Measurements from ENCODE around the gene ALDOC.
A peak's percentile ranks its signal among the peaks of the same experiment; 100 is the strongest.

The ALDOC gene

DNA sequence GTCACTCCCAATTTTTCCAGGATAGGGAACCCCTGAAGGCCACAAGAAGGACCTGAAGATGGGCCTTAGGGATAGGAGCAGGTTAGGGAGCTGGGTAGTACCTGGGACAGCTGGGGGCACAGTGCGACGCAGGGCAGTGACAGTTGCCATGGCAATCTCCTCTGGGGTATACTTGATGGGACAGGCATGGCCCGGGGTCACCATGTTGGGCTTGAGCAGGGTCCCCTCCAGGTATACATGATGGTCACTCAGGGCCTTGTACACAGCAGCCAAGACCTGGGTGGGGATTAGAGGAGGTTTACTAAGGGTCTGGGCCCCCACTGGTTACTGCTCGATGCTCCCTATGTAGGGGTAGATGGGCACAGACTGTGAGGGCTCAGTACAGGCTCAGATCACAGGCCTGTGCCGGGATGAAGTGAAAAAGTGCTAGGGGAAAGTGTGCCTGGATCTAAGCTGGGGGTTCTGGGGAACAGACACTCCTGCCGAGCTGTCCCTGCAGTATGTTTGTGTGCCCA lies 2.7 kb downstream of the ALDOC start:
- Mint-ChIP-seq H3K4me3 (peak overlapping the region; percentile 4), H3K27ac (no peak overlapping the region), H3K4me1 (ENCODE audit: low read depth) (peaks cover 48% of the 10 kb centered on the region), H3K9me3 (ENCODE audit: low read depth) (no peaks in the 10 kb centered on the region), H3K36me3 (no peaks in the 10 kb centered on the region), H3K27me3 (no peaks in the 10 kb centered on the region)

DNA sequence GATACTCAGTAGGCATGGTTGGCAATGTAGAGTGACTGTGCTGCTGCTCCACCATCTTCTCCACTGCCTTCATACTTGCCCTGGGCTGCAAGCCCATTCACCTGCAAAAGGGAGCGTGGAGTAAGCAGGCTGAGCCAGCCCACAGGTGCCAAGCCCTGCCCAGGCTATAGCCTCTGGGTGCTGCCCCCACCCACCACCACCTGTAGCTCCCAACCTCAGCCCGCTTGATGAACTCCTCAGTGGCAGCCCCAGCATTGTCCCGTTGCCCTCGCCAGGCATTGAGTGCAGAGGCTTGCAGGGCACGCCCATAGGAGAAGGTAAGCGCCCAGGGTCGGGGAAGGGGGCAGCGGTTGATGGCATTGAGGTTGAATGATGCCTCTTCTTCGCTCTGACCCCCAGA lies 3.2 kb downstream of the ALDOC start:
- Mint-ChIP-seq H3K9me3 (ENCODE audit: low read depth) (no peaks in the 10 kb centered on the region), H3K36me3 (no peaks in the 10 kb centered on the region), H3K4me3 (no peak overlapping the region), H3K4me1 (ENCODE audit: low read depth) (peaks cover 49% of the 10 kb centered on the region), H3K27ac (no peak overlapping the region), H3K27me3 (no peaks in the 10 kb centered on the region)

DNA sequence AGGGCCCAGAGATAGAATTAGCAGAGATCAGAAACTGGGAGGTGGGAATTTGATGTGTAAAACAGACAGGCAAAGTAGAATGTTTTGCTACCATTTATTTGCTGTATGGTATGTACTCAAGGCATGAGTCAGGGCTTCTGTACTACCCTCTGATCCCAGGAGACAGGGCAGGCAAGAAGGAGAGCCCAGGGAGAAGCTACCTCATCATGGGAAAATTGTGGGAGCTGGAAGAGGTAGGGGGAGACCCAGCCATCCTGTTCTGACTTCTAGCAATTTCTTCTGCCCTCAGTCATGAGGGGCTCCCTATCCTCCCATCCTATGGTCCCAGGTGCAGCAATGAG lies 3.7 kb downstream of the ALDOC start:
- H3K27ac Mint-ChIP-seq: peak overlapping the region; percentile 76
- no peaks in the 10 kb centered on the region for H3K36me3 Mint-ChIP-seq
- H3K4me3 Mint-ChIP-seq: peak overlapping the region; percentile 96

DNA sequence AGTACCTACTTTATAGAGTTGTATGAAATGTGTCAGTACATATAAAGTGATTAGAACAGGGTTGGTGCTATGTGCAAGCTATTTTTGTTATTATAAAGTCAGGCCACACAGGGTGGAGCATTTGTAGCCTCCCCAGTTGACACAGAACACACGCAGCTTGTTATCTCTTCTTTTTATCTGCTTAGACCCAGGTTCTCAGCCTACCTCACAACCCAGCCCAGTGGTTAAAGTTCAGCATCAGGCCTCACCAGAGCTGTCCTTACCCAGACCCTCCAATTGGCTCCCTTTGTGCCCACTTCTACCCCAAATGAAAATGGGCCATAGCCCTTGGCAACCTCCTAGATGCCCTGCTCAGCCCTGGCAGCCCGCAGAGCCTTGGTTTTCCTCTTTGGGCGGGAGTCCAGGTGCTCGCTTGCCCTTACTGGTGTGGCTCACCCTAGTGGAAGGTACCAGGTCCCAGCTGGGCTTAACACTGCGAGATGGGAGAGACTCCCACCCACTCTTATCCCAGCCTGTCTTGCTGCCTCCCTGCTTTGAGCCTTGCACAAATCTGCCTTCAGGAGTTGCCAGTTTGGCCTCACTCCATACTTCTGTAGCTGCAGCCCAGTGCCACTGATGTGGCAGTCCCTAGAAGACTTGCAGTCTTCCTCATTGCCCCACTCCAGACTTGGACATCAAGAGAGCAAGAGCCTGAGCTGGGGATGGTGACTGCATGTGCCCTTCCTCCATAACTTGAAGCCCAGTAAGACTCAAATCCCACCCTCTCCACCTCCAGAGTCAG lies 4.2 kb downstream of the ALDOC start:
- H3K9me3 Mint-ChIP-seq (ENCODE audit: low read depth): no peaks in the 10 kb centered on the region
- peak overlapping the region; percentile 76 for H3K27ac Mint-ChIP-seq
- H3K4me3 Mint-ChIP-seq: peak overlapping the region; percentile 96
- peaks cover 4% of the 10 kb centered on the region for H3K36me3 Mint-ChIP-seq
- H3K27me3 Mint-ChIP-seq: no peaks in the 10 kb centered on the region
- peaks cover 58% of the 10 kb centered on the region for H3K4me1 Mint-ChIP-seq (ENCODE audit: low read depth)

More for the DNA sequence above, 3.7 kb downstream of the ALDOC start:
- Mint-ChIP-seq H3K9me3 (ENCODE audit: low read depth) (no peaks in the 10 kb centered on the region), H3K4me1 (ENCODE audit: low read depth) (peaks cover 53% of the 10 kb centered on the region), H3K27me3 (no peaks in the 10 kb centered on the region)

DNA sequence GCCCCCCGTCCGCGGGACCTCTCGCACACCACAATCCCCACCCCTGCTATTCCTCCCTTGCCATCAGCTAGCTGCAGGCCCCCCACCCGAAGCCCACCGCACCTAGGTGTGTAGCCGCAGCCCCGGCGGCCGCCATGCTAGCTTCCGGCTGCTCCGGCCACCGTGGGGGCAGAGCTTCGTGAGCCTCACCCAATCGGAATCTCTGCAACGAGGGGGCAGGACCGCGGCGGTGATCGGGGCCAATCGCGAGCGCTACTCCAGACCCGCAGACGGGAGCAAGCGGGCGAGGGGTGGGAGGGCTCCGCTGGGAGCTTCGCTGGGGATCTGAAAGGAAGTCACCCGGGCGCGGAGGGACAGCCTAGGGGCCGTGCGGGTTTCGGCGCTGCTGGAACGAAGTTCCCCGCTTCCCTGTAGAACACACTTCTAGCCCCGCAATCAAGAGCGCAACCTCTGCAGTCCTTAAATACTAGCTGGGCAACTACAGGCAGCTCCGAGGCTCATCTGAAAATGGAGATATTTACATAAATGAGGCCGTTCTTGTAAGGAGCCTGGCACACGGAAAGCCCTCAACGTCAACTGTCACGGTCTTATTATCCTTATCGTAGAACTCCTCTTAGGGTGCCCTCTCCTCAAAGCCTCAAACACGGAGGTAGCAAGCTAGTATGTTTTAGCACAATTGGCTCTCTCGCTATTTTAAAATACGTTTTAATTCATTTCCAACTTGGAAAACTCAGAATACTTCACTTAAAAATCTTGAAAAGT lies 5.2 kb downstream of the ALDOC start, which contains the start of gene PIGS:
TSS of gene PIGS (minus strand) at position 164 of the 762 bp plus-strand sequence. CDS start at position 136, 28 bp downstream.
- Mint-ChIP-seq H3K4me3 (peak within 1 kb of the TSS; percentile 96), H3K9me3 (ENCODE audit: low read depth) (no peaks in the 10 kb centered on the region), H3K27me3 (no peaks in the 10 kb centered on the region), H3K4me1 (ENCODE audit: low read depth) (peaks cover 56% of the 10 kb centered on the region), H3K27ac (peak within 1 kb of the TSS; percentile 91), H3K36me3 (peaks cover 4% of the 10 kb centered on the region)

DNA sequence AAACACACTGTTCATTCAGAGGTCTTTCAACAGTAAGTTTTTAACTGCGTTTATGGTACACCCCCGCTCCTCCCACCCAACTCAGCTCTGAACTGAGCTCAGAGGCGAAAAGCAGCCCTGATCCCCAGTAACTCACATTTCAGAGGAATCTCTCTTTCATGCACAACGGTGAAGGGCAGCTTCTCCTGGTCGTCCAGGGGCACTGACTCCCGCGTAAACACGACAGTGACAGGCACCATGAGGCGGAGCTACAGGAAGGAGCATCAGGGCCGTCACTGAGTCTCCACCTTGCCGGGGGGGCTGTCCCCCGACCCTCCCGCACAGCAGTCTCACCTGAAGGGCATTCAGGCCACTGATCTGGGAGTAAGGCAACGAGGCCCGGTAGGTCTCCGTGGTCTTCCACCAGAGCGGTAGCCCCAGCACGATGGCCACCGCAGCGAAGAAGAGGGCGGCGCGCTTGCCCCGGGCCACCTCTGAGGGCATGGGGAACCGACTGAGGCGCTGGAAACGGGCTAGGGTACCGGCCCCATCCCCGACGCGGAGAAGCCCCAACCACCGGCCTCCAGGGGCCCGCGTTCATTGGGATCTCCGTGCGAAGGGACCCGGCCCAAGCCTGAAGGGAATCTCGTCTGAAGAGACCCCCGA lies 5.9 kb downstream of the ALDOC start:
- Mint-ChIP-seq H3K36me3 (peaks cover 4% of the 10 kb centered on the region), H3K27ac (peak overlapping the region; percentile 91), H3K9me3 (ENCODE audit: low read depth) (no peaks in the 10 kb centered on the region), H3K27me3 (no peaks in the 10 kb centered on the region), H3K4me1 (ENCODE audit: low read depth) (peaks cover 49% of the 10 kb centered on the region), H3K4me3 (peak overlapping the region; percentile 96)

DNA sequence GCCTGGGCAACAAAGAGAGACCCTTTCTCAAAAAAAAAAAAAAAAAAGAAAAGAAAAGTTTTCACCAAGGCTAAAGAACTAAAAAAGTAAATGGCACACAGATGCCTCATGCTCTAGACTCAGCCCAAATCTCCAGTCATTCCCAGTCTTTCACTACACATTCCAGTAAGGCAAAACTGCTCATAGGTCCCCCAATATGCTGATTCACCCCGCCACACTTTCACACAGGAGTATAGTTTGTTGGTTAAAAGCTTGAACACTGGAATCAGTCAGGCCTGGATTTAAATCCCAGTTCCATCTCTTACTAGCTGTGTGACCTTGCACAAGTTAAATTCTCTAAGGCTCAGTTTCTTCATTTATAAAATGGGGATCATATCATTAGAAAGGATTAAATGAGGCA lies 7.2 kb downstream of the ALDOC start:
- Mint-ChIP-seq H3K27ac (peak overlapping the region; percentile 18), H3K4me3 (peak overlapping the region; percentile 96), H3K36me3 (peaks cover 4% of the 10 kb centered on the region), H3K9me3 (ENCODE audit: low read depth) (no peaks in the 10 kb centered on the region), H3K27me3 (no peaks in the 10 kb centered on the region), H3K4me1 (ENCODE audit: low read depth) (peaks cover 55% of the 10 kb centered on the region)

DNA sequence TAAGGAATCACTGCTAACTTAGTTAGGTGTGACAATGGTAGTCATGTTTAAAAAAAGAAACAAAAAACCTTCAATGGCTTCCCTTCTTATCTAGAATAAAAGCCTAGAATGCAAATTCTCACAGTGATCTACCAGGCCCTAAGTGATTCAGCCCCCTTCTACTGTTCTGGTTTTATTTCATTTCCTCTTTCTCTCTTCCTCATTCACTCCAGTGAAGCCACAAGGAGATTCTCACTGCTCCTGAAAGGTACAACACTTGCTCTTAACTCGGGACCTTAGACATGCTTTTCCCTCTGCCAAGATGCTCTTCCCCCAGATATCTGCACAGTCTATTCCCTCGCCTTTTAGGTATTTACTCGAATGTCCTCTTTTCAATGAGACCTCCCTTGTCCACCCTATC lies 9.1 kb downstream of the ALDOC start:
- Mint-ChIP-seq H3K27me3 (no peaks in the 10 kb centered on the region), H3K36me3 (peaks cover 4% of the 10 kb centered on the region), H3K4me3 (peak overlapping the region; percentile 60), H3K27ac (peak overlapping the region; percentile 83), H3K9me3 (ENCODE audit: low read depth) (no peaks in the 10 kb centered on the region), H3K4me1 (ENCODE audit: low read depth) (peaks cover 48% of the 10 kb centered on the region)

DNA sequence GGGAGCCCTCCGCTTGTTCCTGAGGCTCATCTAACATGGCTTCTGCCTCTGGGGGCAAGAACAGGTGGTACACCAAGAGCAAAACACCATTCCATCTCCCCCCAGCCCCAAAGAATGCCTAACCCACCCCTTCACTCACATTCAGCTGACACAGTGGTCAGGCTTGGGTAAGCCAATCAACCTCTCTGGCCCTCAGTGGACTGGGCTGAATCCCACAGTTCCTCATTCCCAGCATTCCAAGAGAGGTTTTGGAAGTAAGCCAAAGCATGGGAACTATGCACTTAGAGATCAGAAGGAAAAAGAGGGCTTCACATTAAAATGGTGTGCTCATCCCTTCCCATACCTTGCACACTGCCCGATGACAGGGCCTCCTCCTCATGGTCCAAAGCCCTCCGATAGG lies 13.2 kb downstream of the ALDOC start:
- Mint-ChIP-seq H3K9me3 (ENCODE audit: low read depth) (no peaks in the 10 kb centered on the region), H3K4me3 (no peak overlapping the region), H3K4me1 (ENCODE audit: low read depth) (peaks cover 21% of the 10 kb centered on the region), H3K27ac (no peak overlapping the region), H3K36me3 (peaks cover 9% of the 10 kb centered on the region), H3K27me3 (no peaks in the 10 kb centered on the region)

DNA sequence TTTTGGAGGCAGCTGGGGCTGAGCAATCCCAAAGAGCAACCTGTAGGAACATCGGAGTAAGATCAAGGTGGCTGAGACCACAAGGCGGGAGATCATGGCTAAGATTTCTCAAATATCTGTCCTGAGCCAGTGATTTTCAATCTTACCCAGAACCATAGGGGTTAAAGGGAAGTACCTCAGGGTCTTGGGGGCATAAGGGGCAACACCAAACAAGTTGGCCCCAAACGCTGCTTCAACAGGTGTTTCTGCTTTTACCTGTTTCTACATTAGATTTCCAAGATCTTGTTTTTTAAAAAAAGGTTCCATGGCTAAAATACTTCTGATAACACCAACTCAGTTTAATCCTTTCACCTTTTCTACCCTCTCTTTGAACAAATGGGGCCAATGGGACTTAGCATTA lies 21.7 kb downstream of the ALDOC start:
- peaks cover 24% of the 10 kb centered on the region for H3K4me1 Mint-ChIP-seq (ENCODE audit: low read depth)
- H3K27ac Mint-ChIP-seq: no peak overlapping the region
- no peaks in the 10 kb centered on the region for H3K9me3 Mint-ChIP-seq (ENCODE audit: low read depth)
- H3K36me3 Mint-ChIP-seq: peaks cover 11% of the 10 kb centered on the region
- no peaks in the 10 kb centered on the region for H3K27me3 Mint-ChIP-seq
- H3K4me3 Mint-ChIP-seq: no peak overlapping the region

DNA sequence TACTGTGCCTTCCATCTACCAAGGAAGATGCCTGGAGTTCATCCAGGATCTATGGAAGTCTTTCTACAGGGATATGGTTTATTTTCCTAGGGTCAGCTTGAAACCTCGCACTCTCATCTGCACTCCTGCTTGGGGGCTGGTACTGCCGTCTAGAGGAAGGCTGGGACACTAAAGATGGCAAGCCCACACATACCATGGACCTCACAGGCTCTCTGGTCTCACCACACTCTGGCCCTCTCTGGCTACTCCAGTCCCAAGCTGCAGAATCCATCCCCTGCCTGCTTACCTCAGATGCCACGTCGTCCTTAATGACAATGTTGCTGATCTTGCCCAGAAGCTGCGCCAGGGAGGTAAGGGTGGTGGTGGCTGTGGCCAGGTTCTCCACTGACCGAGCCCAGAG lies 22.1 kb downstream of the ALDOC start:
- no peaks in the 10 kb centered on the region for H3K27me3 Mint-ChIP-seq
- no peaks in the 10 kb centered on the region for H3K9me3 Mint-ChIP-seq (ENCODE audit: low read depth)
- H3K4me3 Mint-ChIP-seq: no peak overlapping the region
- no peak overlapping the region for H3K27ac Mint-ChIP-seq
- H3K4me1 Mint-ChIP-seq (ENCODE audit: low read depth): peaks cover 28% of the 10 kb centered on the region
- H3K36me3 Mint-ChIP-seq: peaks cover 11% of the 10 kb centered on the region

DNA sequence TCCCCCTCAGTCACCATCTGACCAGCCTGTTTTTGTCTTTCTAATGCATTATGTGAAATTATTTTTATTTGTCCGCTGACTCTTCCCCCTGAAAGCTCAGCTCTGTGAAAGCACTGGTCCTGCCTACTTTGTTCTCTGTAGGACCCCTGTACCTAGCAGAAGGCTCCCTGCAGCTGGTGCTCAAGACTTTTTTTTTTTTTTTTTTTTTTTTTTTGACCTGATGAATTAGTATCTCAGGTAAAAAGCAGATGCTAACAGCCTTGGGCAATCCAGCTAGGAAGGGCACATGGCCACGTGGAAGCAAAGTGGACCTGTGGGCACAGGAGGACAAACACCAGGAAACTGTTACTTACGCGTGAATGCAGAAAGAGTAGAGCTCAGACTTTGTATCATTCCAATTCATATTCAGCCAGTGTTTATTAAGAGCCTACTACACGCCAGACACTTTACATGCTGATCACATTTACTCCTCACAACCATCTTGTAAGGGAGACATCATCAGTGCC lies 23.6 kb downstream of the ALDOC start:
- H3K27me3 Mint-ChIP-seq: no peaks in the 10 kb centered on the region
- peaks cover 8% of the 10 kb centered on the region for H3K36me3 Mint-ChIP-seq
- no peaks in the 10 kb centered on the region for H3K9me3 Mint-ChIP-seq (ENCODE audit: low read depth)
- peaks cover 43% of the 10 kb centered on the region for H3K4me1 Mint-ChIP-seq (ENCODE audit: low read depth)
- H3K4me3 Mint-ChIP-seq: peak overlapping the region; percentile 88
- peak overlapping the region; percentile 28 for H3K27ac Mint-ChIP-seq

DNA sequence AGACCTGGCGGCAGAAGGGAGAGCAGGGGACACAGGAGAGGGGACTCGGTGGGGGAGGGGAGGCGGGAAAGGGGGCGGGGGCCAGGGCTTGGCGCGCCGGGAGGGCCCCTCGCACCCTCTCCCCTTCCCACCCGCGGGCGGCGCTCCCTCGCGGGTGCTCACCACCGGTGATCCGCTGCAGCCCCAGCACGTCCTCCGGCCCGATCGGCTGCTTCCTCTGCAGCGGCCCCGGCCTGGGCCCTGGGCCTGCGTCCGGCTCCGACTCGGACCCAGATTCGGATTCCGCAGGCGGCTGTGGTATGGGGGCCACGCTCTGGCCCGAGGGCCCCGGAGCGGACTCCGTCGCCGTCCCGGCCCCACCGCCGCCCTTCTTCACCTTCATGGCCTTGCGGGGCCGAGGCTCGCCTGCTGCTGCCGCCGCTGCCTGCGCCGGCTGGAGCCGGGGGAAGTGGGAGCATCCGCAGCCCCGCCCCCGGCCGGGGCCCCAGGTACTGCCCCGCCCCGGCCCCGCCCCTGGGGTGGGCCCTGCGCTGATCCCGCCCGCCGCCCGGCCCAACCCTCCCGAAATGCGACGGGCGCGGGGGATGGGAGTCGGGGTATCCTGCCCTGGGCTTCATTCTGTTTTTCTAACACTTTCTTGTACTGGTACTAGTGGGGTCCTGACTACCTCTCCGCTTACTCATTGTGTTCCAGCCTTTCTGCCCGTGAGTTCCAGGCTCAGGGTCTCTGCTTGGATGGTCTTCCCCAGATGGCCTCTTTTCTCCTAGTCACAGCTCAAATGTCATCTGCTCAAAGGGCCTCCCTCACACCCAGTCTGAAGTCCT lies 24.3 kb downstream of the ALDOC start, which contains the start of gene UNC119:
TSS of gene UNC119 (minus strand) at position 449 of the 824 bp plus-strand sequence. CDS start at position 382, 67 bp downstream.
- Mint-ChIP-seq H3K27ac (peak within 1 kb of the TSS; percentile 43), H3K27me3 (no peaks in the 10 kb centered on the region), H3K4me1 (ENCODE audit: low read depth) (peaks cover 46% of the 10 kb centered on the region), H3K9me3 (ENCODE audit: low read depth) (no peaks in the 10 kb centered on the region), H3K4me3 (peak within 1 kb of the TSS; percentile 90), H3K36me3 (peaks cover 8% of the 10 kb centered on the region)
